ENCODE results near the gene SIRT1. TPM values are rescaled to one million over a fixed set of nuclear protein-coding genes. Genes with fewer than 3 reads are reported as not detected.

SIRT1 gene
- total RNA-seq, 1 experiment from 2014 or later: 20.4 TPM

- Histone ChIP-seq H3K27me3 (ENCODE audit: low read length) (no peaks in the 10 kb centered on the region), H3K79me2 (ENCODE audit: low read length) (no peaks in the 10 kb centered on the region), H2AFZ (ENCODE audit: low read length) (no peak overlapping the region), H4K20me1 (ENCODE audit: low read length) (no peaks in the 10 kb centered on the region), H3K36me3 (ENCODE audit: low read depth, low read length) (peaks cover 54% of the 10 kb centered on the region), H3K27ac (ENCODE audit: low read length) (no peak overlapping the region), H3K4me1 (ENCODE audit: insufficient read depth, low read length) (no peaks in the 10 kb centered on the region), H3K4me3 (ENCODE audit: low read length) (no peak overlapping the region), H3K9ac (ENCODE audit: low read length) (no peak overlapping the region), H3K9me3 (ENCODE audit: low read length) (no peaks in the 10 kb centered on the region), H3K9me2 (replicated peaks; ENCODE audit: low read length) (no peaks in the 10 kb centered on the region), H3K4me2 (ENCODE audit: low read length) (no peak overlapping the region), H3F3A (ENCODE audit: low read length, unreplicated experiment) (no peaks in the 10 kb centered on the region)
- ChIA-PET CTCF (no interaction called here), POLR2A (ENCODE audit: unreplicated experiment) (no interaction called here)
- intact Hi-C loops (cut with micrococcal nuclease): no loop called here
- DNase-seq: no peak
- no peak for TF ChIP-seq EZH2phosphoT487 (IDR thresholded peaks at IDR 0.05; ENCODE audit: borderline replicate concordance, low read length)
- no peak for TF ChIP-seq CTCF (conservative IDR thresholded peaks at IDR 0.05; ENCODE audit: low read depth, low read length)
- no peak for TF ChIP-seq EZH2 (IDR thresholded peaks at IDR 0.05; ENCODE audit: low read length, unreplicated experiment)
- BruUV-seq (replicated peaks): no TSS peak
- no peak for ATAC-seq
Observed at GRCh38 chr10:67935223-67935622, 50.8 kb downstream of the SIRT1 start.

- no peak for ATAC-seq
- DNase-seq: no peak
- CTCF ChIA-PET: interaction anchor here (0.6 kb wide), 1 partner anchor 410 kb away, joined by 5 read pairs; no protein-coding TSS in a partner anchor
Observed at GRCh38 chr10:67936416-67936815, 52.0 kb downstream of the SIRT1 start.

More at GRCh38 chr10:67936416-67936815, 52.0 kb downstream of the SIRT1 start:
- Histone ChIP-seq H3K4me3 (ENCODE audit: low read length) (no peak overlapping the region), H3K79me2 (ENCODE audit: low read length) (no peaks in the 10 kb centered on the region), H4K20me1 (ENCODE audit: low read length) (no peaks in the 10 kb centered on the region), H3K4me2 (ENCODE audit: low read length) (no peak overlapping the region), H3K9me3 (ENCODE audit: low read length) (no peaks in the 10 kb centered on the region), H3K9ac (ENCODE audit: low read length) (no peak overlapping the region), H3K9me2 (replicated peaks; ENCODE audit: low read length) (no peaks in the 10 kb centered on the region), H2AFZ (ENCODE audit: low read length) (no peak overlapping the region), H3K4me1 (ENCODE audit: insufficient read depth, low read length) (no peaks in the 10 kb centered on the region), H3K27ac (ENCODE audit: low read length) (no peak overlapping the region), H3F3A (ENCODE audit: low read length, unreplicated experiment) (no peaks in the 10 kb centered on the region), H3K27me3 (ENCODE audit: low read length) (no peaks in the 10 kb centered on the region), H3K36me3 (ENCODE audit: low read depth, low read length) (peaks cover 51% of the 10 kb centered on the region)
- TF ChIP-seq CTCF (conservative IDR thresholded peaks at IDR 0.05; ENCODE audit: low read depth, low read length) (no peak), EZH2phosphoT487 (IDR thresholded peaks at IDR 0.05; ENCODE audit: borderline replicate concordance, low read length) (no peak), EZH2 (IDR thresholded peaks at IDR 0.05; ENCODE audit: low read length, unreplicated experiment) (no peak)
- intact Hi-C loops (cut with micrococcal nuclease): no loop called here
- no TSS peak for BruUV-seq (replicated peaks)
- POLR2A ChIA-PET (ENCODE audit: unreplicated experiment): no interaction called here

All from PC-3 (cell line).